Myocyte (in vitro differentiated cells): ENCODE data around the gene NEK8. TPM values are rescaled to one million over a fixed set of nuclear protein-coding genes. Genes with fewer than 3 reads are reported as not detected.

ENCODE experiments used
- DNase-seq: peaks from one replicate; pipeline ENCODE4 v3.0.0-alpha.2; 2012; ENCODE audit warnings: low read depth
- polyA plus RNA-seq: library from polyadenylated mRNA; unstranded; fragments of >200 nt; gene quantifications from one replicate; pipeline ENCODE4 v1.2.1, GENCODE V29; 2012; ENCODE audit warnings: missing spikeins
- total RNA-seq: library from RNA; depleted of rRNA; stranded (reverse); fragments of >200 nt; gene quantifications from 2 replicates; pipeline ENCODE4 v1.2.3, GENCODE V29; 2014

Gene NEK8
- total RNA-seq = 5.5 and 6.0 TPM in 2 replicates
- 5.6 TPM for polyA plus RNA-seq

DNA sequence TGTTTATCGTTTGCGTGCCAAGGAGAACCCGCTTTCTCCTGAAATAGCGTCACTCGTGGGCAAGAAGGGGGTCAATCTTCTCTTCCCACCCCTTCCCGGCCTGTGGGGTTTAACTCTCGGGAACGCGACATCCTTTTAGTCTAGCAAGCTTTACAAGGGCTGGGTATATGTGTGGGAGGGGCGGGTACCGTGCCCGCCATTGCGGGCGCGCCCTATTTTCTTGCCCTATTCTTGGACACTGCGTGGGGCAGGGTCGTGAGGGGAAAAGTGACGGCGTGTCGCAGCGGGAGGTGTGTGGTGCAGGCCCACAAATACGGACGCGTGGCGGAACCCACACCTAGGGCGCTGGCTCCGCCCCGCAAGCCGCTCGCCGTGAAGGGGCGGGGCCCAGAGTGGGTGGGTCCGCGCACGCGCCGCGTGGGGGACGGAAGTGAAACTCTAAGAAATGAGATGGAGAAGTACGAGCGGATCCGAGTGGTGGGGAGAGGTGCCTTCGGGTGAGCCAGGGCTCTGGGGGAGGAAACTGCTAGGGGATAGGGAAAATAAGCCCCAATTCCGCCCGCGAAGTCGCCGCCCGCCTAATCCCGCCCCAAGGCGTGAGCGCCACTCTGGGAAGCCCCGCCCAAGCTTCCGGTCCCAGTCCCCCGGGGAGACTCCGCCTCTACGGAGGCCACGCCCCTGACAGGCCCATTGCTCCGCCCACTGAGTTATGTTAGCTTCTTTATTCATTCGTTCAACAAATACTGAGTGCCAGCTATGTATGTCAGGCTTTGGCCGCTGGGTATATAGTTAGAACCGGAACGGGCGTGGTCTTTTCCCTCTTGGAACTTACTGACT is at the start of gene NEK8:
Gene NEK8 (plus strand): TSS at position 425 of the 837 bp plus-strand sequence. CDS start 26 bp downstream, at position 451.
- DNase-seq = peak; percentile 94

DNA sequence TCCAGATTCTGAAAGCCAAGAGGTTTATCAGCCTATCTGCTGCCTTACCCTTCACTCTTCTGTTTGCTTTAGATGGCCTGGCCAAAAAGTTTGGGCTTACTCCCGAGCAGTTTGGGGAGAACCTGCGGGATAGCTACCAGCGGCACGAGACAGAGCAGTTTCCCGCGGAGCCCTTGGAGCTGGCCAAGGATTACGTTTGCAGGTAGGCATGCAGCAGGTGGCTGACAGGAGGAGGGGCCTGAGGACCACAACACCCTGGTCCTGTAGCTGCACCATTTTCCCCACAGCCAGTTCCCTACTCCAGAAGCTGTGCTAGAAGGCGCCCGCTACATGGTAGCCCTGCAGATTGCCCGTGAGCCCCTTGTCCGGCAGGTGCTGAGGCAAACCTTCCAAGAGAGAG is 45.9 kb upstream of the NEK8 start:
- DNase-seq = no peak

DNA sequence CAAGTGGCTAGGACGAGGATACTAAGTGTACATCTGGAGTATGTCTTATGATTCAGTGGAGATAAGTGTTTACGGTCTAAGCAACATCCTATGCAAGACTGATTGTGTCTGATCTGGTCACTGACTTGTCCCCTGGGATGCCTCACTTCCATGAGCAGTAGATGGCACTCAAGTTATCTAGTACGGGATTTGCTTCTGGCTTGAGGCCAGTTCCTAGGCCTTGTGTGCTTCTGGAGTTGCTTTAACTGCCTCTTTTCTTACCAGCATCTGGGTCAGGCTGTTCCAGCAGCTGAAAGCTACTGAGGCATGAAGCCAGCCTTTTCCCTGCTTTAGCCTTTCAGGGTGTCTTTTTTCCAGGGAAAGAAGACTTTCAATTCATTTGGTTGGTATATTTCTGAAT is 43.6 kb upstream of the NEK8 start:
- DNase-seq = peak; percentile 46

DNA sequence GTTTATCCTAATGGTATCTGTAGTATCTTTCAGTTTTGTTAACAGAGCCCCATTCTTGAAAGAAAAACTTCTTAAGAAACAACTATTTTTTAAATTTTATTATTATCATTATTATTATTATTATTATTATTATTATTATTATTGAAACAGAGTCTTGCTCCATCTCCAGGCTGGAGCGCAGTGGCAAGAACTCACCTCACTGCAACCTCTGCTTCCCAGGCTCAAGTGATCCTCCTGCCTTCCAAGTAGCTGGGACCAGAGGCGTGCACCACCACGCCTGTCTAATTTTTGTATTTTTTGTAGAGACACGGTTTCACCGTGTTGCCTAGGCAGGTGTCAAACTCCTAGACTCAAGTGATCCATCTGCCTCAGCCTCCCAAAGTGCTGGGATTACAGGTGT is 43.2 kb upstream of the NEK8 start:
- DNase-seq = no peak

DNA sequence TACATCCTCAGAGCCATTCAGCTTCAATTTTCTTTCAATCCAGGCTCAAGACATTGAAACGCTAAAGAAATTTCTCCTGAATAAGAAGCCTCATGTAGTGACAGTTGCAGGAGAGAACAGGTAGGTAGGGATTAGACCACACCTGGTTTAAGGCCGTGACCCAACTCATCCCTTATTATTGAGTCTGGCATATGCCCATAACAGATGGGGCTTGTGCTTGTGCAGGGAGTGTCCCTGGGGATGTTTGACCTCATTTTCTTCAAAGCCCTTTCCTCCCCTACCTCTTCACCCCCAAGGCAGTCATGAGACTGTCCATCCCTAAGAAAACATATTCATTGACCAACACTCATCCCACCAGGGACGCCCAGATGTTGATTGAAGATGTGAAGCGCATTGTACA is 42.3 kb upstream of the NEK8 start:
- DNase-seq = no peak

DNA sequence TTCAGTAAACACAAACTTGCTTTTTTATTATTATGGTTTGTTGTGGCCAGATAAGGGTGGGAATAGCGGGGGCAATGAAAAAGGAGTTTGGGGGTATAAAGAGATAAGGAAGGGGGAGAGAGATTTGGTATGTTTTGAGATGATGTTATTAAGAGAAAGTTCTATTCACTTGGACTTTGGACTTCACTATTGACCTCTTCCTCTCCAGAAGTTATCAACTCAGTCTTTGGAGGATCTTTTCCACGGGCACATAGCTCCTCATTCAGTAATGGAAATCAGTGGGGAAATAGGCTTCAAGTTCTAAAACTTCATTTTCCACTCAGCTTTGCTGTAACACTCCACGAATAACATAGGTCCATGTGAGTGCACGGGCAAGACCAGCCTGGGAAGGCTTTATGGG is 40.1 kb upstream of the NEK8 start:
- no peak for DNase-seq

DNA sequence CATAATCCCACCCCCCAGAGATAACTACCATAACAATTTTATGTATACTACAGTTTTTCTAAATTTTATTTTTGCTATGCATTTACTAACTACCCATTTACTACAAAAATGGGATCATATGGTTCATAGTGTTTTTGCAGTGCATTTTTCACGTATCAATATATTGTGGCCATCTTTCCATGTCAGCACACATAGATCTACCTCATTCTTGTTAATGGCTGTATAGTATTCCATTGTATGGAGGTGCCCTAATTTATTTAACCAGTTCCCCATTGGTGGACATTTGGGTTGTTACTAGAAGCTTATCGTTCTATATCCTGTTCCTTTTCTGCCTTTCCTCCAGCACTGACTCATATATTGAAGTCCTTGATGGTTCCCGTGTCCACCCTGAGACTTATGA is 39.6 kb upstream of the NEK8 start:
- no peak for DNase-seq

DNA sequence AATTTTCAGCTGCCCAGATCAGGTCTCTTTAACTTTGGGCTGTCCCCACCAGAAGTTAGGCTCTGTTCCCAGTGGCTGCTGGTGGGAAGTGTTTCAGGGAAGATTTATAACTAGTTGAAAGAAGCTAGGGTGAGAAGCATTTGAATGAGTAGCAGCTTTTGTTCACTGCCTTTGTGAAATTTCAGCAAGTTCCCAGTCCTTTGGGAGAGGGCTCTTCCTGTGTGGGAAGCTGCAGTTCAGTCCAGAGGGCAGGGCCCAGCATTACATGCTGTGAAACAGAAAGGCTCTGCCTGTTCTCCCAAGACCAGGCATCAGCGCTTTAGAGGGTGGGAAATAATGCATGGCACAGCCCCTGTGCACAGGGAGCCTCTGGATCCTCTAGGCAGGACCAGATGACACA is 34.7 kb upstream of the NEK8 start:
- no peak for DNase-seq

DNA sequence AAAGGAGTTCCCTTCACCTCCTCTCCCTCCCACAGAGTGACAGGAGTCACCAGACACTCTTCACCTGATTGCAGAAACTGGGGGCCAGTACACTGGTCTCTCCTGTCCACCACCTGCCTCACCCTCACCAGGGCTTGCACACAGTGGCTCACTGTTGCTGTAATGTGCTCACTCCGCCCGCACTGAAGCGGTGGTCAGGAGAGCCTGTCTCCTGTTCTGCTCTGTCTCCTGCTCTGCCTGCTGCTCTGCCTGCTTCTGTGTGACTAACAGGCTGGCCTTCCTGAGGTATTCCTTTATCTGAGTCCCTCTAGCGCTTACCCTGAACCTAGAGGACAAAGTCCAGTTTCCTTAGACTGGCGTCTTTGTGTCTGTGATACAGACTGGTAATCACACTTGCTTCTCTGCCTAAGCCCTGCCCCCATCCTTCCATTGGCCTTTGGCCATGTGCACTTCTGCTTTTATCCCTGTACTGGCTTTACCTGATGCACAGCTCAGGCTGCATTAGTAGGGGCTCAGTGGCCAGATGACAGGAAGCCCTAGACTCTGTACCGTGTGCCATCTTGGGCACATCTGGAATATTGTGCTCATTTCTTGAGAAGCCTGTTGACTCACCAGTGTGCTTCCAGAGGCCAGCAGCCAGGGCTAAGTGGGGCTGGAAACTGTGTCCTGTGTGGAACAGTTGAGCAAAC is 30.2 kb upstream of the NEK8 start:
- DNase-seq = no peak

DNA sequence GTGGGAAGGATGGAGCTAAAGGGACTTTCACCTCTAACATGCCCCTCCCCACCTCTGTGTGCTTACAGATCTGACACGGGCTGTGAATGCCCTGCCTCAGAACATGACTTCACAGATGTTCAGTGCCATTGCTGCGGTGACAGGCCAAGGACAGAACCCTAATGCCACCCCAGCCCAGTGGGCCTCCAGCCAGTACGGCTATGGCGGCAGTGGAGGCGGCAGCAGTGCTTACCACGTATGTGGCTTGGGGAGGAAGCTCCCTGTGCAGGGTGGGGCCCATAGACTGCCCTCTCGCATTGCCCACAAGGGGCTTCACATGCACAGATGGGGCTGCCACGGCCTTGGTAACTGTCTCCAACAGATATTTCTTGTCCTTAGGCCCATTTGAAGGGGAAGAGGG is 28.3 kb upstream of the NEK8 start:
- DNase-seq = no peak

DNA sequence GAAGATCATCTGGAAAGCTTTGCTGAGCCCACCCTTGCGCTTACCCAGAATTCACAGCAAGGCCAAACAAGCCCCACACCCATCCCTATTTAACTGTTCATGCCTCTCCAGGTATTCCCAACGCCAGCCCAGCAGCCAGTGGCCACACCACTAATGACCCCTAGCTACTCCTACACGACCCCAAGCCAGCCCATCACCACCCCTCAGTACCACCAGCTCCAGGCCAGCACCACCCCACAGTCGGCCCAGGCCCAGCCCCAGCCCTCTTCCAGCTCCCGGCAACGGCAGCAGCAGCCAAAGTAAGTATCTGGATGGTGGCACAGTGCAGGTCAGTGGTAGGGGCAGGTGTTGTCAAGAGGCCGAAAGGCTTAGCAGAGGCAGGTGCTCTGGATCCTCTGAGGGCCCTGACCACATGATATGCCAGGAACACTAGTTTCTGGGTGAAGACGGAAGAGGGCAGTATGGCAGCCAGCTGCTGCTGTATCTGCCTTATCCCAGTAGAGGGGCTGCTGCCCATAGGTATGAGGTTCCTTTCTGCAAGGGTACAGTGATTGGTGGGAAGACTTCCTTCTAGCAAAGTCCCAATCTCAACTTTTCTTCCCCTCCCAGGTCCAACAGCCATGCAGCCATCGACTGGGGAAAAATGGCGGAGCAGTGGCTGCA is 27.6 kb upstream of the NEK8 start:
- no peak for DNase-seq

DNA sequence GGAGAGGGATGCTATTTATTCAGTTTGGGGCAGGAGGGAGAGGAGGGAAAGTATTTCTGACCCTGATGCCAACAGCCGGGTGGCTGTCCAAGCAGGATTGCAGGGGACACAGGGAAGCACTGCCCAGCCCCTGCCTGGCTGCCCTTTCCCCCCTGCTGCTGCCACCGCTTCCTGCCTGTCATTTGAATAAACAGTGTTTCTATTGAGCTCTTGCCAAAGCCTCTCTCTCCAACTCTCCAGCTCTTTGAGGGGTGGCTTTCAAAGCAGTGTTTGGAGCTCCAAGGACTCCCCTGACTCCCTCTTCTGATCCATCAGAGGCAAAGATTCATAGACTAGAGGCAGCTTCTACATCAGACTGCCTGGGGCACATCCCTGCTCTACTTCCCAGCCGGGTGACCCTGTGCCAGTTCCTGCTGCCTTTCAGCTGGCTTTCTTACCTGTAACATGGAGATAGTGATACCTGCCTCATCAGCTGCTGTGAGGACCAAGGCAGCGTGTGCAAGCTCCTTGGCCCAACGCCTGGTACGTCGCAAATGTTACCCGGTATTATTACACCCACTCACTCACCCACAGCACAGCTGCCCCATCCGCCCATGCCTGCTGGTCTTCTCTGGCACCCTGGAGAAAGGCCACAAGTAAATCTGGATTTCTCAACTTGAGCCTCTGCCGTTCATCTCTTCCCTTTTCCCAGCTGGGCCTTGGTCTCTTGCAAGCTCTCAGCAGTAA is 26.4 kb upstream of the NEK8 start:
- peak; percentile 65 for DNase-seq

DNA sequence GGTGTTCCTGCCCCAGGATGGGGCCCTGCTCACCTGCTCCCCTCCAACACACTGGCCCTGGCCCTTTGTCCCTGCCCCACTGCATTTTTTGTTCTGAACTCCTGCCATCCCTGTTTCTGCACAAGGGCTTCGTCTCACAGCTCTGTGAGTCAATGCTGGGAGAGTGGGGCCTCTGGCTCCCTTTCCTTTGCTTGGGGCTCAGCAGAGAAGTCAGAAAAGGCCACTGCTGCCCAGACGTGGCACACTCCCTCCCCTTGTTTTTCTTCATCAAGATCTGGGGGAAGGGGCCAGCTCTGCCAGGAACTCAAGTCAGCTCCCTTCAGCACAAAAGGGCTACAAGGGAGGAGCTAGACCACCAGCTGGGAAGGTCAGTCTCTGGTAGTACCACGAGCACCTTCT is 25.8 kb upstream of the NEK8 start:
- DNase-seq = no peak

DNA sequence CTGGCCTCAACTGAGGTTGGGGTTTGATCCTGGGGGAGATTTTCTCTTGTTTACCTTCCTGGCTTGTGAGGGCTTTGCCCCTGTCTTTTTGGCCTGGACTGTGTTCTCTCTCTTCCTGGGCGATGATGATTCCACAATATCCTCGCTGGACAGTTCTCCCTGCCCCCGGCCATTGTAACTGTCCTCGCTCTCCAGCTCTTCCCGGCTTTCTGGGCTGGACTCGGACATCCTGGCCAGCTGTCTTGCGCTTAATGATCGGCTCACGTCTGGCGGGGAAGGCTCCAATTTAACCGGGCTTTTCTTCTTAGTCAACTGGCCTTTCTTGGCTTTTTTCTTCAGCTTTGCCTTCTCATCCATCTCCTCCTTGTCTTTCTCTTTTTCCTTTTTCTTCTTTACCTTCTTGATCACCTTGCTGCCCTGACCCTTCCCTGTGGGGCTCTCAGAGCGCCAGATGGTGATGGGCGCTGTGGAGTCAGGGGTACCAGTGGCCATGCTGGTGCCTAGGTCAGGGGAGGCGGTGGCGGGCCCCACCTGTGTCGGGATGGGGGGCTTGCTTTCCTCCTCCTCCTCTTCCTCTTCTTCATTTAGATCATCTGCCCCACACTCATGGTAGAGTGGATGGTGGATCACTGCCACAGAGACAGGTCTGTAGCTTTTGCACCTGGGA is 24.9 kb upstream of the NEK8 start:
- no peak for DNase-seq

DNA sequence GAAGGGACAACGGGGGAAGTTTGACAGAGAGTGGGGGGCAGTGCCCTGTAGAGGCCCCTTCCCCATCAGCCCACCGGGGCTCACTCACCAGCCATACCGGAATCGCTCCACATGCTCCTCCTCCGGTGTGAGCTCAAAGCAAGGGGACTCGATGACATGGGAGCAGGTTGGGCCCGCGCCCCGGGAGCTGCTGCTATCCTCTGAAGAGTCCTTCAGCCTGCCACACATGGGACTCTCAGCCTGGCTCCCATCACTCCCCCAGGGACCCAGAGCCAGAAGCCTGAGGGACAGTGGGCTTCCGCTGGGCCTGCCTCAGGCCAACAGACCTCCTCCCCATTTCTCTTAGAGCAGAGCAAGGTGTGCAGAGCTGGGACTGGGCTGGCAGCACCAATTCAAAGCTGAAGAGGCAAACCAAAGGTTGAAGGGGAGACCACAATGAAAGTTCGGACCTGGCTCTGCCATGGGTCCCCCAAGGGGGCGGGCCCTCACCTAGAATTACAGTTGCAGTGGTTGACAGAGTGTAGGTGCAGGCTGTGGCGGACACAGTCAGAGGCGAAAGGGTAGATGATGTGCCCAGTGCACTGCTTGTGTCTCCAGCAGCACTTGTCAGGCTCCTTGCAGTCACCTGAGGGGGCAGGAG is 24.2 kb upstream of the NEK8 start:
- DNase-seq = no peak

DNA sequence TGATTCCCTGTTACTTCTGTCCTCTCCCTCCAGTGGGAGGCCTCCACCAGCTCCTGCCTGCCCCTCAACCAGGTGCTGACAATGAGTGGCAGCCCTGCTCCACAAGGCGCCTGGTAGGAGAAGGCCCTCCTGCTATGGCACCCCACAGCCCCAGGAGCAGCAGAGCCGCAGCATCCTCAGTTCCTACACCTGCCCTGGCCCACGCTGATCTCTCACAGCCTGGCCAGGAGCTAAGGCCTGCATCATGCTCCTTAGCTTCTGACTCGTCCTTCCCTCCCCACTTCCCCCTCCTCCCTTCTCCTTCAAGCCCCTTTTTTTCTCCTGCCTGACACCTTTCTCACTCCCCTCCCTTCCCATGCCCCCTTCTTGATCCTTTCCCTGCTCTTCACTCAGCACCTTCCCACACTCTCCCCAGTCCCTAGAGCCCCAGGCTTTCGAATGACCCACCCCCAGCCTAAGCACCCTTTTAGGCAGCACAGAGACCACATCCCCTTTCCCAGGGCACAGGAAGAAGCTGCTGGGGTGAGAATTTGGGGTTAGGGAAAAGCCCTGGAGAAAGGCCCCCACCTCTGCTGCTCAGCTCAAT is 23.4 kb upstream of the NEK8 start:
- DNase-seq = no peak

DNA sequence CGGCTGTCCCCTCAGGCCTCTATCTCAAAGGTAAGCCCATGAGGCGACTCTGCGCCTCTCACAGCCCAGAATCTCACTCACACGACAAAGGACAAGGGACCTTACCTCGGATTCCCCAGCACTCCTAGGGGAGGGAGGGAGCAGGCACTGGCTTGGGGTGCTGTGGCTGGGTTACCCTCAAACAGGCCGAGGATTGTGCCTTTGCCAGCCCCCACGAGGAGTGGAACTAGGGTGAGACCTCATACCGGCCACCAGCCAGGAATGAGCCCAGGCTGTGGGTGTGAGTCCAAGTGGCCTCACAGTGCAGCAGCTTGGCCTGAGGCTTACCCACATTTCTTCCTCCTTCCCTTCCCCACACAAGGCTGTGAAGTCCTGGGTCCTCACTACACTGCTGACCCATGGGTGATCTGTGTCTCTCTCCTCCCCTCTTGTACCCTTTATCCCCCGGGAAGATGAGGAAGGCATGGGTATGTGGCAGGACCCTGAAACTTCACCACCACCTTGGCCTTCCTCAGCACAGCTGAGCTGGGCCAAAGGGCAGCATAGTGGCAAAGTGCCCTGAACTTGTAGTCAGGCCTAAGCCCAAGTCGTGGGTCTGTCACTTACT is 22.8 kb upstream of the NEK8 start:
- DNase-seq = no peak

DNA sequence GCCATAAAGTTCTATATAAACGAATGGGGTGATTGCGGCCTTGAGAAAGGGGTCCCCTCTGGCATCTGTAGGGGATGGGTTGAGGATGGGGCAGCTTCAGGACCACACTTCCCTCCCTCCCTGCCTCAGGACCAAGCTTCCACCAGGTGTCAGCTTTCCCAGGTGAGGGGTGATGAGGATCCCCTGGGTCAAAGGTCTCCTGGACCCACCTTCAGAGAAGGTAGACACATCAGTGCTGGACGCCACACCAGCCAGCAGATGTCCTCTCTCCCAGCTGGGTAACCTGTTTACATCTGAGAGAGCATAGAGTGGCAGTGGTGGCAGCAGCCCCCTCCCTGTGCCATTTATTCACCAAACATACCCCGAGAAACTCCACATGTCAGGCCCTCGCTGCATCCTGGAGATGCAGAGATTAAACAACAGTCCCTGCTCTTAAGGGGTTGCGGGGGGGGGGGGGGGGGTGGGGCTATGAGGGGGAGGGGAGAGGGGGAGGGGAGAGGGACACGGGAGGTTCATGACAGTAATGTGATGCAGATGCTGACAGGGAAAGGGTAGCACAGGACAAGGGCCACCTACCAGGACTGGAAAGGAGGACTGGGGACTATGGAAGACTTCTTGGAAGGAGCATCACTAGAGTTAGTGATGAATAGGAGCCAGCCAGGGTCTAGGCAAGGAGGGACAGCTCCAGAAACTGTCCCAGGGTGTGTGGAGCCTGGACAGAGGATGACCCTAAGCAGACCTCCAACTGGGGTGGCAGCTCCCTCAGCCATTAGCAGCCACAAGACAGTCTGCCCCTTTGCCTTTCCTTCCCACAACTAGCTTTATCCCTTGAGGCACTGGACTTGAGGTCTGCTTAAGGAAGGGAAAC is 21.9 kb upstream of the NEK8 start:
- no peak for DNase-seq

DNA sequence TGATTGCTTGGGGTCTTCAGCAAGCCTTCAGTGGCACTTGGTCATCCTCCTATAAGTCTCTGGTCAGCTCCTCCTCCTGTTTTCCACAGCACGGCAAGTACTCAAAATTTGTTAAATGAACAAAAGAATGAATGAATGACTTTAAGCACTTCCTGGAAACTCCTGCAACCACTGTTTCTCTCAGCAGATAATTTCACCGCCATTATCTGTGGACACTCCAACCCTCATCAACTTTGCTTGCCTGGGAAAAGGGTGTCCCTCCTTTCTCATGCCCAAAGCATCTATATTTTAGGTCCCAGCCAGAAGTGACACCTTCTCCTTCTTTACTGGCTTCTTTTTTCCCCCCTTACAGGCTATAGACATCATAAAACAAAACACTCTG is 21.3 kb upstream of the NEK8 start:
- DNase-seq = no peak
